ENCODE results near the gene ADAM19.

ADAM19 gene

GRCh38 chr5:157544623-157544989 is 31.0 kb downstream of the ADAM19 start:
- no peak for DNase-seq (ENCODE audit: low read depth in 2 of 3, low spot score in 2 of 3)

GRCh38 chr5:157543825-157544622 is 31.6 kb downstream of the ADAM19 start:
- DNase-seq (ENCODE audit: low read depth in 2 of 3, low spot score in 2 of 3) = no peak

GRCh38 chr5:157542282-157543000 is 33.1 kb downstream of the ADAM19 start:
- DNase-seq (ENCODE audit: low read depth in 2 of 3, low spot score in 2 of 3) = no peak

- DNase-seq (ENCODE audit: low read depth in 2 of 3, low spot score in 2 of 3) = no peak
These were observed 34.0 kb downstream of the ADAM19 start for GRCh38 chr5:157541447-157542118.

- peak in 1 of 3 experiments; percentile 8 for DNase-seq (ENCODE audit: low read depth in 2 of 3, low spot score in 2 of 3)
These were observed 34.7 kb downstream of the ADAM19 start for GRCh38 chr5:157540707-157541446.

- DNase-seq (ENCODE audit: low read depth in 2 of 3, low spot score in 2 of 3) = no peak
These were observed 35.5 kb downstream of the ADAM19 start for GRCh38 chr5:157540124-157540523.

GRCh38 chr5:157539503-157540022 is 36.0 kb downstream of the ADAM19 start:
- DNase-seq (ENCODE audit: low read depth in 2 of 3, low spot score in 2 of 3) = no peak

- DNase-seq (ENCODE audit: low read depth in 2 of 3, low spot score in 2 of 3) = no peak
These were observed 37.3 kb downstream of the ADAM19 start for GRCh38 chr5:157538311-157538710.

- DNase-seq (ENCODE audit: low read depth in 2 of 3, low spot score in 2 of 3) = no peak
These were observed 40.3 kb downstream of the ADAM19 start for GRCh38 chr5:157535042-157535865.

GRCh38 chr5:157533011-157533481 is 42.5 kb downstream of the ADAM19 start:
- DNase-seq (ENCODE audit: low read depth in 2 of 3, low spot score in 2 of 3) = no peak

GRCh38 chr5:157532022-157532421 is 43.6 kb downstream of the ADAM19 start:
- DNase-seq (ENCODE audit: low read depth in 2 of 3, low spot score in 2 of 3) = no peak

- DNase-seq (ENCODE audit: low read depth in 2 of 3, low spot score in 2 of 3) = no peak
These were observed 45.2 kb downstream of the ADAM19 start for GRCh38 chr5:157530226-157530972.

GRCh38 chr5:157529002-157529401 is 46.6 kb downstream of the ADAM19 start:
- DNase-seq (ENCODE audit: low read depth in 2 of 3, low spot score in 2 of 3) = no peak

- no peak for DNase-seq (ENCODE audit: low read depth in 2 of 3, low spot score in 2 of 3)
These were observed 47.4 kb downstream of the ADAM19 start for GRCh38 chr5:157528036-157528632.

GRCh38 chr5:157524887-157525286 is 50.7 kb downstream of the ADAM19 start:
- DNase-seq (ENCODE audit: low read depth in 2 of 3, low spot score in 2 of 3) = no peak

- DNase-seq (ENCODE audit: low read depth in 2 of 3, low spot score in 2 of 3) = no peak
These were observed 51.6 kb downstream of the ADAM19 start for GRCh38 chr5:157523976-157524375.

- DNase-seq (ENCODE audit: low read depth in 2 of 3, low spot score in 2 of 3) = no peak
These were observed 53.9 kb downstream of the ADAM19 start for GRCh38 chr5:157521704-157522029.

- DNase-seq (ENCODE audit: low read depth in 2 of 3, low spot score in 2 of 3) = no peak
These were observed 54.5 kb downstream of the ADAM19 start for GRCh38 chr5:157520911-157521703.

All from activated CD8-positive, alpha-beta memory T cell treated with anti-CD3 and anti-CD28 coated beads for 48 hours (primary cell).